Fibroblast of lung (primary cell): Measurements from ENCODE around the gene CD244. TPM values are rescaled to one million over a fixed set of nuclear protein-coding genes. Genes with fewer than 3 reads are reported as not detected.

ENCODE experiments used
- DNase-seq, 2 donors: peaks; one replicate each; pipeline versions ENCODE4 v3.0.0 to v3.0.0-alpha.2; 2010; ENCODE audit warnings: low read depth in 2 of 2
- H2AFZ ChIP-seq: 2 replicates; pipeline ENCODE4 v1.5.1; 2012; ENCODE audit warnings: low read length, control low read depth, inconsistent platforms
- H3K27ac ChIP-seq: 2 replicates; pipeline ENCODE4 v1.5.1; 2011; ENCODE audit warnings: low read length, control low read depth; ENCODE audit not compliant: insufficient read depth
- H3K27me3 ChIP-seq: 2 replicates; pipeline ENCODE4 v1.5.1; 2011; ENCODE audit warnings: mild to moderate bottlenecking, low read length; ENCODE audit not compliant: control insufficient read depth, insufficient read depth
- H3K36me3 ChIP-seq: 2 replicates; pipeline ENCODE4 v1.5.1; 2011; ENCODE audit warnings: low read length; ENCODE audit not compliant: control insufficient read depth, insufficient read depth
- H3K4me1 ChIP-seq: 2 replicates; pipeline ENCODE4 v1.5.1; 2011; ENCODE audit warnings: low read length; ENCODE audit not compliant: control insufficient read depth, insufficient read depth; ENCODE audit errors: extremely low read depth
- H3K4me2 ChIP-seq: 2 replicates; pipeline ENCODE4 v1.5.1; 2011; ENCODE audit warnings: low read length, control low read depth; ENCODE audit not compliant: insufficient read depth; ENCODE audit errors: extremely low read depth
- H3K4me3 ChIP-seq, 4 experiments: fragments of 200-600 bp in 1 of 4; sonication (generic) in 1 of 4; replicated peaks in 1 of 4; 2 replicates each; pipeline ENCODE4 v1.5.1; 2011 to 2016; ENCODE audit warnings: low read length in 4 of 4, low read depth in 3 of 4, mild to moderate bottlenecking in 3 of 4, control low read depth in 2 of 4, inconsistent platforms in 1 of 4, mixed read lengths in 1 of 4; ENCODE audit not compliant: insufficient read depth in 1 of 4; ENCODE audit errors: control extremely low read depth in 1 of 4
- H3K79me2 ChIP-seq: 2 replicates; pipeline ENCODE4 v1.5.1; 2012; ENCODE audit warnings: mild to moderate bottlenecking, low read length, inconsistent platforms; ENCODE audit not compliant: control insufficient read depth, insufficient read depth
- H3K9ac ChIP-seq: 2 replicates; pipeline ENCODE4 v1.5.1; 2011; ENCODE audit warnings: mild to moderate bottlenecking, low read length, control low read depth; ENCODE audit not compliant: insufficient read depth
- H3K9me3 ChIP-seq: 2 replicates; pipeline ENCODE4 v1.5.1; 2012; ENCODE audit warnings: low read depth, low read length; ENCODE audit not compliant: control insufficient read depth, insufficient read depth
- H4K20me1 ChIP-seq: 2 replicates; pipeline ENCODE4 v1.5.1; 2011; ENCODE audit warnings: low read length; ENCODE audit not compliant: control insufficient read depth, insufficient read depth; ENCODE audit errors: extremely low read depth
- CTCF ChIP-seq, 2 donors: IDR thresholded peaks in 1 of 2; conservative IDR thresholded peaks in 1 of 2; 1 replicate in 1 of 2; 2 replicates in 1 of 2; pipeline ENCODE4 v1.5.1; 2011 to 2012; ENCODE audit warnings: low read length in 2 of 2, control low read depth in 1 of 2, inconsistent platforms in 1 of 2, low read depth in 1 of 2, mild to moderate bottlenecking in 1 of 2
- EZH2 ChIP-seq: IDR thresholded peaks from 2 replicates; pipeline ENCODE4 v1.5.1; 2012; ENCODE audit warnings: low read length, control low read depth, mild to moderate bottlenecking; ENCODE audit errors: missing control alignments
- polyA plus RNA-seq, 2 donors: library from polyadenylated mRNA; depleted of rRNA in 1 of 2; stranded (reverse) in 1 of 2; unstranded in 1 of 2; fragments of >200 nt; gene quantifications; 2 replicates each; pipeline ENCODE4 v1.2.1, GENCODE V29; 2011 to 2012; ENCODE audit warnings: missing spikeins in 1 of 2
- total RNA-seq: library from RNA; depleted of rRNA; stranded (reverse); fragments of >200 nt; gene quantifications from 2 replicates; pipeline ENCODE4 v1.2.1, GENCODE V29; 2014

Gene CD244
- total and polyA plus RNA-seq, 2 donors (not counting 1 experiment from before 2014, with no cell fraction given) = not detected

- TF ChIP-seq EZH2 (no peak), CTCF (conservative IDR thresholded peaks at IDR 0.05 in 1 of 2, IDR thresholded peaks at IDR 0.05 in 1 of 2; ENCODE audit: low read depth in 1 of 2, low read length in 2 of 2) (no peak)
- Histone ChIP-seq H3K4me1 (no peaks in the 10 kb centered on the region), H3K27ac (no peak overlapping the region), H3K9ac (no peak overlapping the region), H3K36me3 (no peaks in the 10 kb centered on the region), H3K79me2 (no peaks in the 10 kb centered on the region), H3K4me2 (no peak overlapping the region), H4K20me1 (no peaks in the 10 kb centered on the region), H3K4me3 (no peak overlapping the region), H3K27me3 (no peaks in the 10 kb centered on the region), H2AFZ (no peak overlapping the region), H3K9me3 (no peaks in the 10 kb centered on the region)
- DNase-seq = no peak
Measured at GRCh38 chr1:160806109-160806665, 56.5 kb downstream of the CD244 start.

- H3K4me2 ChIP-seq = no peak overlapping the region
Measured at GRCh38 chr1:160801836-160802580, 60.7 kb downstream of the CD244 start.

More at GRCh38 chr1:160801836-160802580, 60.7 kb downstream of the CD244 start:
- no peak overlapping the region for H3K9ac ChIP-seq
- no peaks in the 10 kb centered on the region for H3K36me3 ChIP-seq
- H3K79me2 ChIP-seq = no peaks in the 10 kb centered on the region
- H3K4me1 ChIP-seq = no peaks in the 10 kb centered on the region
- DNase-seq = no peak
- H4K20me1 ChIP-seq = no peaks in the 10 kb centered on the region
- H3K27ac ChIP-seq = no peak overlapping the region
- no peaks in the 10 kb centered on the region for H3K27me3 ChIP-seq
- no peak overlapping the region for H2AFZ ChIP-seq
- TF ChIP-seq CTCF (conservative IDR thresholded peaks at IDR 0.05 in 1 of 2, IDR thresholded peaks at IDR 0.05 in 1 of 2; ENCODE audit: low read depth in 1 of 2, low read length in 2 of 2) (no peak), EZH2 (no peak)
- no peak overlapping the region for H3K4me3 ChIP-seq
- no peaks in the 10 kb centered on the region for H3K9me3 ChIP-seq
